LoVo (cell line): ENCODE results near the gene ACKR4.
"Not testable (repeated sequence)": the region's sequence is repeated elsewhere in the genome, so short reads cannot be mapped to it uniquely, and the experiment has no call there.

Experiments
- DNase-seq: peaks from one replicate; pipeline ENCODE4 v3.0.0-alpha.2; 2016; ENCODE audit warnings: low spot score

ACKR4 gene

GRCh38 chr3:132596816-132597433 is at the start of gene ACKR4:
TSS of gene ACKR4 (plus strand) at chr3:132597270. CDS start at chr3:132600398, 3,128 bp downstream.
- DNase-seq, result no peak

GRCh38 chr3:132549169-132549568 is 47.9 kb upstream of the ACKR4 start:
- DNase-seq, result no peak

- no peak for DNase-seq
These were observed 47.0 kb upstream of the ACKR4 start for GRCh38 chr3:132549890-132550578.

- DNase-seq, result no peak
These were observed 46.3 kb upstream of the ACKR4 start for GRCh38 chr3:132550579-132551305.

GRCh38 chr3:132553826-132554225 is 43.2 kb upstream of the ACKR4 start:
- DNase-seq, result no peak

- DNase-seq, result no peak
These were observed 42.6 kb upstream of the ACKR4 start for GRCh38 chr3:132554437-132554836.

- DNase-seq, result no peak
These were observed 41.6 kb upstream of the ACKR4 start for GRCh38 chr3:132555306-132556035.

GRCh38 chr3:132556036-132556386 is 41.1 kb upstream of the ACKR4 start:
- DNase-seq, result not testable (repeated sequence)

- DNase-seq, result no peak
These were observed 40.4 kb upstream of the ACKR4 start for GRCh38 chr3:132556508-132557159.

- DNase-seq, result no peak
These were observed 36.1 kb upstream of the ACKR4 start for GRCh38 chr3:132561003-132561402.

GRCh38 chr3:132563420-132564069 is 33.5 kb upstream of the ACKR4 start:
- no peak for DNase-seq

- no peak for DNase-seq
These were observed 33.0 kb upstream of the ACKR4 start for GRCh38 chr3:132564070-132564465.

GRCh38 chr3:132568422-132568821 is 28.6 kb upstream of the ACKR4 start:
- no peak for DNase-seq

- no peak for DNase-seq
These were observed 27.9 kb upstream of the ACKR4 start for GRCh38 chr3:132569153-132569552.

GRCh38 chr3:132569580-132569979 is 27.5 kb upstream of the ACKR4 start:
- no peak for DNase-seq

- DNase-seq, result no peak
These were observed 27.1 kb upstream of the ACKR4 start for GRCh38 chr3:132570016-132570415.

- DNase-seq, result no peak
These were observed 23.3 kb upstream of the ACKR4 start for GRCh38 chr3:132573797-132574211.

- no peak for DNase-seq
These were observed 9.7 kb upstream of the ACKR4 start for GRCh38 chr3:132587401-132587800.

- no peak for DNase-seq
These were observed 4.9 kb upstream of the ACKR4 start for GRCh38 chr3:132592216-132592615.

- DNase-seq, result no peak
These were observed 3.7 kb upstream of the ACKR4 start for GRCh38 chr3:132593241-132593946.

GRCh38 chr3:132593947-132594323 is 3.1 kb upstream of the ACKR4 start:
- DNase-seq, result no peak
